ENCODE measurements around the gene ACSL5. TPM values are rescaled to one million over a fixed set of nuclear protein-coding genes. Genes with fewer than 3 reads are reported as not detected.

Gene ACSL5
- total and polyA plus RNA-seq, 2 donors (not counting 3 experiments of a cell fraction or from before 2014, with no cell fraction given): 1.5 to 2.1 TPM

- no peak overlapping the region for H3K9ac ChIP-seq (replicated peaks; ENCODE audit: extremely low read depth, insufficient read depth, low read length)
- no peak overlapping the region for H3K4me2 ChIP-seq (ENCODE audit: insufficient read depth, low read length)
- H3K9me1 ChIP-seq (replicated peaks; ENCODE audit: control insufficient read depth, extremely low read depth, insufficient read depth, low read length): no peaks in the 10 kb centered on the region
- H3K4me1 ChIP-seq (ENCODE audit: control insufficient read depth, extremely low read depth, insufficient read depth, low read length): peaks cover 11% of the 10 kb centered on the region
- H3K27me3 ChIP-seq (ENCODE audit: control insufficient read depth in 2 of 2, insufficient read depth in 2 of 2, low read length in 2 of 2): no peaks in the 10 kb centered on the region
- dilution Hi-C loops (cut with MboI; ENCODE audit: extremely low pct_ligation_motif_present, low sequenced_read_pairs) (no loop called here), intact Hi-C loops (cut with micrococcal nuclease) (no loop called here)
- no peak overlapping the region for H2AFZ ChIP-seq (ENCODE audit: low read depth, low read length)
- no peaks in the 10 kb centered on the region for H4K20me1 ChIP-seq (replicated peaks; ENCODE audit: control insufficient read depth, extremely low read depth, insufficient read depth, low read length)
- H3K27ac ChIP-seq (ENCODE audit: insufficient read depth, low read depth, low read length): no peak overlapping the region
- H3K79me2 ChIP-seq (ENCODE audit: control insufficient read depth, insufficient read depth, low read length): no peaks in the 10 kb centered on the region
- H3K4me3 ChIP-seq (replicated peaks in 1 of 3; ENCODE audit: insufficient read depth in 1 of 3, low read depth in 1 of 3, low read length in 3 of 3): no peak overlapping the region
- FAIRE-seq: no peak
- no peak for TF ChIP-seq MYC (IDR thresholded peaks at IDR 0.05; ENCODE audit: low read depth, low read length)
- TF ChIP-seq EZH2 (IDR thresholded peaks at IDR 0.05; ENCODE audit: borderline replicate concordance, low read depth, low read length, severe bottlenecking): no peak
- no peak for TF ChIP-seq CTCF (IDR thresholded peaks at IDR 0.05; ENCODE audit: extremely low read depth in 1 of 2, insufficient read depth in 1 of 2, low read depth in 1 of 2, low read length in 2 of 2)
- TF ChIP-seq POLR2A (IDR thresholded peaks at IDR 0.05; ENCODE audit: low read depth, low read length): no peak
- TF ChIP-seq GATA2 (IDR thresholded peaks at IDR 0.05; ENCODE audit: insufficient read depth, insufficient read length, low read depth, low read length): no peak
- no peaks in the 10 kb centered on the region for H3K9me3 ChIP-seq (replicated peaks; ENCODE audit: control insufficient read depth, insufficient read depth, low read length)
- no peak for DNase-seq (ENCODE audit: low read depth, low spot score)
- ChIA-PET POLR2A (no interaction called here), CTCF (interaction anchor here (0.8 kb wide), 1 partner anchor 8 kb away, joined by 3 read pairs; no protein-coding TSS in a partner anchor)
- no TSS peak for BruUV-seq (replicated peaks)
- H3K36me3 ChIP-seq (ENCODE audit: control insufficient read depth in 2 of 2, extremely low read depth in 1 of 2, insufficient read depth in 2 of 2, low read length in 2 of 2): no peaks in the 10 kb centered on the region
These were observed 17.2 kb upstream of the ACSL5 start for GRCh38 chr10:112356686-112357085.

All from endothelial cell of umbilical vein (primary cell).